Thyroid gland (tissue), 4 donors: ENCODE data around the gene EXOC7.

Experiments used
- POLR2A ChIP-seq, 2 donors: fragments of 450-650 bp; IDR thresholded peaks; one replicate each; pipeline ENCODE4 v1.6.1; 2017; ENCODE audit warnings: antibody characterized with exemption in 2 of 2, mild to moderate bottlenecking in 2 of 2, moderate library complexity in 1 of 2
- TF ChIP-seq, protein P1 (sequence below), 6 experiments: fragments of 200-600 bp in 3 of 6; fragments of 450-650 bp in 3 of 6; sonication (generic) in 3 of 6; IDR thresholded peaks; one replicate each; pipeline ENCODE4 v1.5.1; 2016 to 2019; ENCODE audit warnings: antibody characterized with exemption in 6 of 6, mild to moderate bottlenecking in 2 of 6, inconsistent platforms in 1 of 6, moderate library complexity in 1 of 6

- TF ChIP-seq, protein P1, sequence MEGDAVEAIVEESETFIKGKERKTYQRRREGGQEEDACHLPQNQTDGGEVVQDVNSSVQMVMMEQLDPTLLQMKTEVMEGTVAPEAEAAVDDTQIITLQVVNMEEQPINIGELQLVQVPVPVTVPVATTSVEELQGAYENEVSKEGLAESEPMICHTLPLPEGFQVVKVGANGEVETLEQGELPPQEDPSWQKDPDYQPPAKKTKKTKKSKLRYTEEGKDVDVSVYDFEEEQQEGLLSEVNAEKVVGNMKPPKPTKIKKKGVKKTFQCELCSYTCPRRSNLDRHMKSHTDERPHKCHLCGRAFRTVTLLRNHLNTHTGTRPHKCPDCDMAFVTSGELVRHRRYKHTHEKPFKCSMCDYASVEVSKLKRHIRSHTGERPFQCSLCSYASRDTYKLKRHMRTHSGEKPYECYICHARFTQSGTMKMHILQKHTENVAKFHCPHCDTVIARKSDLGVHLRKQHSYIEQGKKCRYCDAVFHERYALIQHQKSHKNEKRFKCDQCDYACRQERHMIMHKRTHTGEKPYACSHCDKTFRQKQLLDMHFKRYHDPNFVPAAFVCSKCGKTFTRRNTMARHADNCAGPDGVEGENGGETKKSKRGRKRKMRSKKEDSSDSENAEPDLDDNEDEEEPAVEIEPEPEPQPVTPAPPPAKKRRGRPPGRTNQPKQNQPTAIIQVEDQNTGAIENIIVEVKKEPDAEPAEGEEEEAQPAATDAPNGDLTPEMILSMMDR (IDR thresholded peaks at IDR 0.05) = no peak
- TF ChIP-seq POLR2A (IDR thresholded peaks at IDR 0.05) = no peak
These were observed 3.9 kb upstream of the EXOC7 start for GRCh38 chr17:76107509-76107908.
